Activated T-cell treated with anti-CD3 and anti-CD28 coated beads for 4 hours (primary cell): ENCODE results near the gene UGGT2.
"Not testable (repeated sequence)": the region's sequence is repeated elsewhere in the genome, so short reads cannot be mapped to it uniquely, and the experiment has no call there.

Experiments used
- DNase-seq: peaks from one replicate; pipeline ENCODE4 v3.0.0-alpha.2; 2020

The UGGT2 gene

DNA sequence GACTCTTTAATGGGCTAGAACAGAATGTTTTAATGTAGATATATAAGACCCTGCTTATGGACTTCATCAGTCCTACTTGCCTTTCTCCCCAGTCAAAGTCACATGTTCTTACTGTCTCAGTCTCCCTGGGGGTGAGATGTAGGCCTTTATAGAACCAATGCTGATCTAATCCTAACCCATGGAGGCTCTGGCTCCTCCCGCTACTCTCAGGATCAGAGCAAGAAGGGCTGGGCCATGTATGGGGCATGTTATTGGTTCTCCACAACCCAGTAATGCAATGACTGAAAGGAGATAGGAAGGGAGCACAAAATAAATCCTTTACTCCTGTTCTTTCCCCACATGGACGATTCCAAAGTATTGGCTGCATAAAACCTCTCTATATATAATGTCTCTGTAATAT lies 82.3 kb downstream of the UGGT2 start:
- no peak for DNase-seq

DNA sequence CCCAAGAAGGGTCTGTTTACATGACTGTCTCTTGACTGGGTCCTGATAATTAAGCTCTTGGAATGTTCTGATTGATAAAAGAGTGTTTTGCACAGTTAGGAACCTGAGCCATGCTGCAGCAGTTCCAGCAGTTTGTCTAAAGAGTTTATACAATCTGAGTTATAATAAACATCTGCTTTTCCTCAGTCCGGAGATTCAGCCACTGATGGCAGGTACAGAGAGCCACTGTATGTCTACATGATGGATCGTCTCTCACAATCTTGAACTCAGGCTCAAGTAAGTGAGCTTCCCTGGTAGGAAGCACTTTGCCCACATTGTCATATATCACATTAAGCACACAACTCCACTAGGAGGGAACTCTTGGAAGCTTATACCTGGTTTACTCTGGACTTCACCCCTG lies 84.3 kb downstream of the UGGT2 start:
- no peak for DNase-seq

DNA sequence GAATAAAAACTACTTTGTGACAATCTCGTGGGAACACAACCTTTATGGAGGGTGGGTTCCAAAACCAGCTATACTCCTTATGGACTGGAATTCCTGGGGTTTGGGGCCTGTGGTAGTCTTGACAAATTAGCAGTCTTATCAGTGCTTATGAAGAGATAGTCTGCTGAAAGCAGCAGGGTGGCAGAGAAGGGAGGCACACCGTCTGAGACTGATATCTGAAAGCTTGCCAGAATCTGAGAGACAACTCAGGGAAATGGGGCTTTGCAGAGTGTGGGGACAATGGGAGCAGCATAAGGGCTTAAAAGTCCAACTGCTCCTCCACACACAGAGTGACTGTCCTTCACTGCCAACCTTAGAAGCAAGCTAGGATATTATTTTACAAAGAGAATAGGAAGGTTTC lies 95.9 kb downstream of the UGGT2 start:
- no peak for DNase-seq

DNA sequence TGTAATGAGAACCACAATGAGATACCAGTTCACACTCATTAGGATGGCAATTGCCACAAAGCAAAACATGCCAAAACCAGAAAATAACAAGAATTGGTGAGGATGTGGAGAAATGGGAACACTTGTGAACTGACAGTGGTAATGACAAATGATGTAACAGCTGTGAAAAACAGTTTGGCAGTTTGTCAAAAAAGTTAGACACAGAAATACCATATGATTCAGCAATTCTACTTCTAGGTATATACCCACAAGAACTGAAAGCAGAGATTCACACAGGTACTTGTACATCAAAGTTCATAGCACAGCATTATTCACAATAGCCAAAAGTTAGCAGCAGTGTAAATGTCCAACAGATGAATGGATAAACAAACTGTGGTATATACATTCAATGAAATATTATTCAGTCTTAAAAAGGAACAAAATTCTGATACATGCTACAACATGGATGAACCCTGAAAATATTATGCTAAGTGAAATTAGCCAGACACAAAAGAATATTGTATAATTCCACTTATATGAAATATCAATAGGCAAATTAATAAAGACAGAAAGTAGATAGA lies 96.5 kb downstream of the UGGT2 start:
- DNase-seq = no peak

DNA sequence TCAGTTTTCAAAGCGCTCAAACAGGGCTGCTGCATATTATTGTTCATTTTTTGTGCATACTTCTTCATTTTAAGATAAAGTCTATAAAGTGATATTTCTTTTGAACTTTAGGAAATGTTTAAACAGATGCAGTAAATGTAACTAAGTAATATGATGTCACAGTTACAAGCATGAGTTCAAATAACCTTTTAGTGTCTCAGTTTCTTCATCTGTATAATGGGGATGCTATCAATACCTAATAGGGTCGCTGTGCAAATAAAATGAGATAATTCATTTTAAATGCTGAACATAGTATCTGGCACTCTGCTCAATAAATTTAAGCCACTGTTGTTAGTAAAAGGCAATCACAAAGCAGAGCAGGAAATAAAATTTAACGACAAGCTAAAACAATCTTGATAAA lies 97.5 kb downstream of the UGGT2 start:
- no peak for DNase-seq

DNA sequence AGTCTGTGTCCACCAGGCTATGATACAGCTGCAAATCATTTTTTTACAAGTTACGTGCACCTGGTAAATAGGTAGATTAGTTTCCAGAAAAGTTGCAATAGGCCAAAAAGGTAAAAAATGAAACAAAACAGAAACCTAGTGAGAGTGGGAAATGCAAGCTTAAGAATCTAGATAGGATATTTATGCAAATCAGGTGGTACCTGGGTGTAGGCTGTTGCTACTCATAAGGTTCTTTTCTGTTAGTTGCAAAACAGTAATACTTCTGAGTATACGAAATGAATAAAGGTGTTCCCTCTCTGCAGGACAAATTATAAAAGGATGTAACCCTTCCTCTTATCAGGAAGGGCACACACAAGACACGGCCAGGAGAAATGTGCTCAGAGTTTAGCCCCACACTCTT lies 97.9 kb downstream of the UGGT2 start:
- DNase-seq = no peak

DNA sequence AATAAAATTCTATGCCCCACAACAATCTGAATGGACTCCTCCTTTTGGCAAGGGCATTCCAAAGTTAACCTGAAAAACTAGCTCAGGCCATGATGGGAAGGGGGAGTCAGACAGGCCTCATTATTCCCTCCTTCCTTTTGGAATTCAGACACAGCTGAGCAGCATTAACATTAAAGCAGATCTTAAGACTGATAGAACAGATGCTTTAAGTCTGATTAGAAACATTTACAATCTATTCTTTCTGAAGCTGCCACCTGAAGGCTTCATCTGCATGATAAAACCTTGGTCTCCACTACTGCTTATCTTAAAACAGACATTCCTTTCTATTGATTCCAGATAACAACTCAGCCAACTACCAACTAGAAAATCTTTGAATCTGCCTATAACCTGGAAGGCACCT lies 98.9 kb downstream of the UGGT2 start:
- DNase-seq = no peak

DNA sequence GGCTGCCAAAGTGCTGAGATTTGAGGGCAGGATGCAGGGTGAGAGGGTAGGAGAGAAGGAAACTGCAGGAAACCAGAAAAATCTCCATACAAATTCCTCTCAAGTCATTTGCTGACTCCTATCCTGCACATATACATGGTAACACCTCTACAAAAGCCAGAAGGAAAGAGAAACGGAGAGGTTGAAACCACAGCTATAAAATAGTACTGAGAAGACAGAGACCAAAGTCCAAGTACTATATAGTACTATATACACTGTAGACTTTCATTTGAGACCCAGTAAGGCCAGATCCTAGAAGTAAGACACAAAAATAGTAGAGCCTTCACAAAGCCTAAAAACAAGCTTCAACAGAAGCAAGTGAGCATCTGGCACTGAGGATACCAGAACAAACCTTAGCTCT lies 103.1 kb downstream of the UGGT2 start:
- DNase-seq = no peak

DNA sequence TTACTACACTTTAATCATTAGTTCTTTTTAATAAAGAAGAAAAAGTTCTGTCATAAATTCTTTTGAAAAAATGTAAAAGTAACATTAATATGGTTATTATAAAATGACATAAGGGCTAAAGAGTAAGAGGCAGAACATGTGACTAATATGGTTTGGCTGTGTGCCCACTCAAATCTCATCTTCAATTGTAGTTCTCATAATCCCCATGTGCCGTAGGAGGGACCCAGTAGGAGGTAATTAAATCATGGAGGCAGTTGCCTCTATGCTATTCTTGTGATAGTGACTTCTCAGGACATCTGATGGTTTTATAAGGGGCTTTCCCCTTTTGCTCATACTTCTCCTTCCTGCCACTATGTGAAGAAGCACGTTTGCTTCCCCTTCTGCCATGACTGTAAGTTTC lies 104.5 kb downstream of the UGGT2 start:
- DNase-seq = no peak

DNA sequence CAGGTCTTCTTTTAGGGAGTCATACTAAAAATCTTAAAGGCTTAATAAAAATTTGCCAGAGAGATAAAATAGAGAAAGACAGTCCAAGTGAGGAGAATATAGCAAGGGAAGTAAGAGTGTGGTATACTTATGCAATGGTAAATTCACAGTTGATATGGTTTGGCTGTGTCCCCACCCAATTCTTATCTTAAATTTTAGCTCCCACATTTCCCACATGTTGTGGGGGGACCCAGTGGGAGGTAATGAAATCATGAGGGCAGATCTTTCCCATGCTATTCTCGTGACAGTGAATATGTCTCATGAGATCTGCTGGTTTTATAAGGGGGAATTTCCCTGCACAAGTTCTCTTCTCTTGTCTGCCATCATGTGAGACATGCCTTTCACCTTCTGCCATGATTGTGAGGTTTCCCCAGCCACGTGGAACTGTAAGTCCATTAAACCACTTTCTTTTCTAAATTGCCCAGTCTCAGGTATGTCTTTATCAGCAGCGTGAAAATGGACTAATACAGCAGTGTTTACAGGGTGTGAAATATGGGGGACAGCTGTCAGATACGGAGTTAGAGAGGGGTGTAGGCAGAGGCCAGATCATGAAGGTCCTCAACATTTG lies 115.4 kb downstream of the UGGT2 start:
- DNase-seq = no peak

DNA sequence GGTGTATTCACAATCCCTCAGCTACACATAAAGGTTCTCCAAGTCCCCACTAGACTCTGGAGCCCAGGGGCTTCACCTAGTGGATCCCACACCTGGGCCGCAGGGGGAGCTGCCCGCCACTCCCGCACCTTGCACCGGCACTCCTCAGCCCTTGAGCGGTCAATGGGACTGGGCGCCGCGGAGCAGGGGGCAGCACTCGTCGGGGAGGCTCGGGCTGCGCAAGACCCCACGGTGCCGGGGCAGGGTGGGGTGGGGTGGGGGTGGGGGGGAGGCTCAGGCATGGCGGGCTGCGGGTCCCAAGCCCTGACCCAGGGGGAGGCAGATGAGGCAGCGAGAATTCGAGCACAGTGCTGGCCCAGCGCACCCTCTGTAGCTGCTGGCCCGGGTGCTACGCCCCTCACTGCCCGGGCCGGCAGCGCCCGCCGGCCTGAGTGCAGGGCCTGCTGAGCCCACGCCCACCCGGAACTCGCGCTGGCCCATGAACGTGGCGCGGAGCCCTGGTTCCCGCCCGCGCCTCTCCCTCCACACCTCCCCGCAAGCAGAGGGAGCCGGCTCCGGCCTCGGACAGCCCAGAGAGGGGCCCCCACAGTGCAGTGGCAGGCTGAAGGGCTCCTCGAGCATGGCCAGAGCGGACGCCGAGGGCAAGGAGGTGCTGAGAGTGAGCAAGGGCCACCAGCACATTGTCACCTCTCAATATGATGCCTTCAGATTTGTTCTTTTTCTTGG lies 121.7 kb downstream of the UGGT2 start:
- no peak for DNase-seq

DNA sequence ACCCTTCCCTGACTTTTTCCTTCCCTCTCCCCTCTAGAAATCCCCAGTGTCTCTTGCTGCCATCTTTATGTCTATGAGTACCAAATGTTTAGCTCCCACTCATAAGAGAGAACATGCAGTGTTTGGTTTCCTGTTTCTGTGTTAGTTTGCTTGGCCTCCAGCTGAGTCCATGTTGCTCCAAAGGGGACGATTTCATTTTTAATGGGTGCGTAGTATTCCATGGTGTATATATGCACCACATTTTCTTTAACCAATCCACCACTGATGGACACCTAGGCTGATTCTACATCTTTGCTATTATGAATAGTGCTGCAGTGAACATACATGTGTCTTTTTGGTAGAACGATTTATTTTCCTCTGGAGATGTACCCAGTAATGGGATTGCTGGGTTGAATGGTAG lies 123.8 kb downstream of the UGGT2 start:
- no peak for DNase-seq

DNA sequence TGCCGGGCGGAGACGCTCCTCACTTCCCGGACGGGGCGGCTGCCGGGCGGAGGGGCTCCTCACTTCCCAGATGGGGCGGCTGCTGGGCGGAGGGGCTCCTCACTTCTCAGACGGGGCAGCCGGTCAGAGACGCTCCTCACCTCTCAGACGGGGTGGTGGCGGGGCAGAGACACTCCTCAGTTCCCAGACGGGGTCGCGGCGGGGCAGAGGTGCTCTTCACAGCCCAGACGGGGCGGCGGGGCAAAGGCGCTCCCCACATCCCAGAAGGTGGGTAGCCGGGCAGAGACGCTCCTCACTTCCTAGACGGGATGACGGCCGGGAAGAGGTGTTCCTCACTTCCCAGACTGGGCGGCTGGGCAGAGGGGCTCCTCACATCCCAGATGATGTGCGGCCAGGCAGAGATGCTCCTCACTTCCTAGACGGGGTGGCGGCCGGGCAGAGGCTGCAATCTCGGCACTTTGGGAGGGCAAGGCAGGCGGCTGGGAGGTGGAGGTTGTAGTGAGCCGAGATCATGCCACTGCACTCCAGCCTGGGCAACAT lies 124.8 kb downstream of the UGGT2 start:
- not testable (repeated sequence) for DNase-seq

DNA sequence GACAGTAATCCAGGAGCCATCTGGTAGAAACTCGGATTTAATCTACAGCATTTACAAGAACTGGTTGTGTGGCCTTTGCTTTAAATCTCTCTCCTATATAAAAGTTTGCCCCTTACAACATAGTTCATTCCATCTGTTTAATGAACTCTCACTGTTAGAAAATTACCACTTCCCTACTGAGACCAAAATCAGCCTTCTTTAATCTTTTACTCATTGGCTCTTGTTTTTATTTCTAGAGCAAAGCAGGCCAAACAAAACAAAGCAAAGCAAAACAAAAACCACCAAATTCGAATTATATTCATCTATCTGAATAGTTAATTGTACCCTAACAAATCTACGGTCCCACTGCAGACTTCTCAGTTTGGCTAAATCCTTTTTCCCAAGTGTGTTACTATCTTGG lies 127.0 kb downstream of the UGGT2 start:
- no peak for DNase-seq

DNA sequence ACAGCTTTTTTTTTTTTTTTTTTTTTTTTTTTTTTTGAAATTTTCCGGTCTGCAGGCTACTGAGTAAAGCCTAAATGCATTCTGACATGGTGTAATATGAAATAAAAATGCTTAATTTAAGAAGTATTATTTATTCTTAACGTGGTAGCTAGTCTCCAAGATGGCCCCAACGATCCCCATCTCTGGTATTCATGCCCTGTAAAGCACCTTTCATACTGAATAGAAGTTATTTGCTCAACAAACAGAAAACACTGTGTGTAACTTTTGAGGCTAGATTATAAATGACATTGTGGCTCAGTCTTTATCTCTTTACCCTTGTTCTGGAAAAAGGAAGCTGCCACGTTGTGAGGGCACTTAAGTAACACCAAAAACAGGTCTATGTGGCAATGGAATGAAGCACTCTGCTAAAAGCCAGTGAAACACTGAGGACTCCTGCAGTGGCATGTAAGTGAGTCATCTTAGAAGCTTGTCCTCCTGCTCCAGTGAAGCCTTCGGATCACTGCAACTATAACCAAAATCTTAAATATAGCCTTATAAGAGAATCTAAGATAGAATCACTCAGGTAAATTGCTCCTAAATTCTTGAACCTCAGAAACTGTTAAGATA lies 128.7 kb downstream of the UGGT2 start:
- DNase-seq = no peak

DNA sequence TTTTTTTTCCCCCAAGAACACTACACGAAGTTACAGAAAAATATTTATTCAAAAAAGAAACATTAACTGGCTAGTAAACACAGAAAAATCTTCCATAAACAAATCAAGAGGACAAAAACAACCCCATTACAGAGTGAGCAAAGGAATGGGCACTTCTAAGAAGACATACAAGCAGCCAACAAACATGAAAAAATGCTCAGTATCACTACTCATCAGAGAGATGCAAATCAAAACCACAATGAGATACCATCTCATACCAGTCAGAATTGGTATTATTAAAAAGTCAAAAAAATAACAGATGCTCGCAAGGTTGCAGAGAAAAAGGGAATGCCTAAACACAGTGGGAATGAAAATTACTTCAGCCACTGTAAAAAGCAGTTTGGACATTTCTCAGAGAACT lies 131.7 kb downstream of the UGGT2 start:
- DNase-seq = no peak

DNA sequence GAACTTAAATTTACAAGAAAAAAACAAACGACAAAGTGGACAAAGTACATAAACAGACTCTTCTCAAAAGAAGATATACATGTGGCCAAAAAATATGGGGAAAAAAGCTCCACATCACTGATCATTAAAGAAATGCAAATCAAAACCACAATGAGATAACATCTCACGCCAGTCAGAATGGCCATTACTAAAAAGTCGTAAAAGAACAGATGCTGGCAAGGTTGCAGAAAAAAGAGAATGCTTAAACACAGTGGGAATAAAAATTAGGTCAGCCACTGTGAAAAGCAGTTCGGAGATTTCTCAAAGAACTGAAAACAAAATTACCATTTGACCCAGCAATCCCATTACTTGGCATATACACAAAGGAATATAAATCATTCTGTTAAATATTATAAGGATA lies 132.7 kb downstream of the UGGT2 start:
- no peak for DNase-seq

DNA sequence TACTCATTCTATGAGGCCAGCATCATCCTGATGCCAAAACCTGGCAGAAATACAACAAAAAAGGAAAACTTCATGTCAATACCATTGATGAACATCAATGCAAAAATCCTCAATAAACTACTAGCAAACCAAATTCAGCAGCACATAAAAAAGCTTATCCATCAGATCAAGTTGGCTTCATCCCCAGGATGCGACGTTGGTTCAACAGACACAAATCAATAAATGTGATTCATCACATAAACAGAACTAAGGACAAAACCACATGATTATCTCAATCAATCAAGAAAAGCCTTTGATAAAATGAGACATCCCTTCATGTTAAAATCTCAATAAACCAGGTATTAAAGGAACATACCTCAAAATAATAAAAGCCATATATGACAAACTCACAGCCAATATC lies 134.3 kb downstream of the UGGT2 start:
- DNase-seq = no peak

DNA sequence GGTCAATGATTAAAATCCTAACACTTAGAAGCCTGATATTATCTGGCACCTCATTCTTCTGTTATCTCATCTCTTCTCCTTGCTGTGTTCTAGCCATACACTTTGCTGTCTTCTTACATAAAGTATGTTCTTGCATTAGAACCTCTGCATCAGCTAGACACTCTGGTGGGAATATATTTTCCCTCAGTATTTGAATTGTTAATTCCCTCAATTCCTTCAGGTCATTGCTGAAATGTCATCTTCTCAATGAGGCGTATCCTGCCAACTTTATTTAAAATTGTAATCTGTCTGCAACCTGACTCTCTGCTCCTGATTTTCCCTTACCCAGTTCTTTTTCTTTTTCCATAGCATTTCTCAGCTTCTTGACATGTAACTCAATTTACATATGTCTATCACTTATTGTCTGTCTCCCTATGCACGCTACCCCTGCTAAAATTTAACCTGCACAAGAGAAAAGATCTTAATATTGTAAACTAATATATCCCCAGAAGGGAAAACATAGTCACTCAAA lies 138.2 kb downstream of the UGGT2 start:
- no peak for DNase-seq

DNA sequence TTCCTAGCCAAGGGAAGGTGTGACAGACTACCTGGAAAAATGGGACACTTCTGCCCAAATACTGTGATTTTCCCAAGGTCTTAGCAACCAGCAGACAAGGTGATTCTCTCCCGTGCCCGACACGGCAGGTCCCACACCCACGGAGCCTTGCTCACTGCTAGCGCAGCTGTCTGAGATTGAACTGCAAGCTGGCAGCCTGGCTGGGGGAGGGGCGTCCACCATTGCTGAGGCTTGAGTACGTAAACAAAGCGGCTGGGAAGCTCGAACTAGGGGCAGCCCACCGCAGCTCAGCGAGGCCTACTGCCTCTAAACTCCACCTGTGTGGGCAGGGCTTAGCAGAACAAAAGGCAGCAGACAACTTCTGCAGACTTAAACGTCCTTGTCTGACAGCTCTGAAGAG lies 146.2 kb downstream of the UGGT2 start:
- no peak for DNase-seq

DNA sequence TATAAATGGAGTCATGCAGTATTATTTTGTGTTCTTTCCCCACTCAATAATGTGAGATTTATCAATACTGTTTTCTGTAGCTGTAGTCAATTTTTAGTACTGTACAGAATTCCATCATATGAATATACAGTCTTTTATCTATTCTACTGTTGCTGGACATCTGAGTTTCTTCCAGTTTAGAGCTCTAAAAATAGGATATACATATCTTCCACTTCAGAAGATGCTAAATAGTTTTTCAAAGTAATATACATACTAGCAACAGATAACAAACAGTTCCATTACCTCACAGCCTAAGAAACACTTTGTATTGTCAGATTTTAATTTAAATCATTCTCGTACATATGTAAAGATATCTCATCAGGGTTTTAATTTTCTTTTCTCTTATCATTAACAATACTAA lies 149.6 kb downstream of the UGGT2 start:
- DNase-seq = no peak

DNA sequence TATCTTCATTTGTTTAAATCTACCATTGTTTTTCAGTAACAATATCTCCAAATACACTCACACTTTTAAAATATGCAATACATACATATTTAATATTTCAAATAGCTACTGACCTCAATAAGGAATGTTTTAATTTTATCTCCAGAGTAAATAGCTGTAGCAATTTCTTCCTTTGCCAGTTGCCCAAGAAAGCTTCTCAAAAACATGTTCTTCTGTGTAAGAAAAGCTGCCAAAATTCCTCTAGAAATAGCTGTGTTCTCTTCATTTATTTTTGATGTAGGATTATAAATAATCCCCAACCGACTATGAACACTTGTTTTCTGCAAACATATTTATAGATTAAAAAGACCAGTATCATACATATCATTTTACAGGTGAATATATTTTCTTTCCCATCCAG lies 150.5 kb downstream of the UGGT2 start:
- DNase-seq = no peak

DNA sequence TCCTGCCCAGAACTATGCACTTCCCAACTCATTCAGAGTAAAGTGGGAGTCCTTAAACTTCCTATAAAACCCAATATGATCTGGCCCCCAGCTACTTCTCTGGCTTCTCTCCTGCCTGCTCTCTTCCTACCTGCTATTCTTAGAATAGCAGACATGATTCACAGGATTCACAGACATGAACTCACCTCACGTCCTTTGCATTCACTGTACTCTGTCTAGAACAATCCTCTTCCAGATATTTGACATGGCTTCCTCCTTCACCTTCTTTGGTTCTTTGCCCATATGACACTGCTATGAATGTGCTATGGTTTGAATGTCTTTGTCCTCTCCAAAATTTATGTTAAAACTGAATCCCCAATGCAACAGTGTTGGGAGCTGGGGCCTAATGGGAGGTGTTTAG lies 154.9 kb downstream of the UGGT2 start:
- DNase-seq = no peak

DNA sequence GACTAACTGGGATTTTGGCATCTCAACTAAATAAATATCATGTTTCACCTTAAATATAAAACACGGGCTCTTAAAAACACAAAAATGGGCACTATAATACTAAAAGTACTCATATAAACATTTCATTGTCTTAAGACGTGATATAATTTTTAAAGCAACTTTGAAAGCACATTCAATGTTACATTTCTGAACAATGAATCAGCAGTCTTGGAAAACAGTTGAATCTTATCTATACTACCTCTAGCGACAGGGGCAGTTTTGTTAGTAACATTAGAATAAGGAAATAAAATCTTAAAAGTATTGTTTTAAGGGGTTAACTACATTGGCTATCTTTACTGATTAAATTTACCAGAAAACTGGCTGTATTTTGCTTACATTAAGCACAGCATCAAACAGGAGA lies 156.9 kb downstream of the UGGT2 start:
- no peak for DNase-seq
